ENCODE data around the gene RASSF7.

DNA sequence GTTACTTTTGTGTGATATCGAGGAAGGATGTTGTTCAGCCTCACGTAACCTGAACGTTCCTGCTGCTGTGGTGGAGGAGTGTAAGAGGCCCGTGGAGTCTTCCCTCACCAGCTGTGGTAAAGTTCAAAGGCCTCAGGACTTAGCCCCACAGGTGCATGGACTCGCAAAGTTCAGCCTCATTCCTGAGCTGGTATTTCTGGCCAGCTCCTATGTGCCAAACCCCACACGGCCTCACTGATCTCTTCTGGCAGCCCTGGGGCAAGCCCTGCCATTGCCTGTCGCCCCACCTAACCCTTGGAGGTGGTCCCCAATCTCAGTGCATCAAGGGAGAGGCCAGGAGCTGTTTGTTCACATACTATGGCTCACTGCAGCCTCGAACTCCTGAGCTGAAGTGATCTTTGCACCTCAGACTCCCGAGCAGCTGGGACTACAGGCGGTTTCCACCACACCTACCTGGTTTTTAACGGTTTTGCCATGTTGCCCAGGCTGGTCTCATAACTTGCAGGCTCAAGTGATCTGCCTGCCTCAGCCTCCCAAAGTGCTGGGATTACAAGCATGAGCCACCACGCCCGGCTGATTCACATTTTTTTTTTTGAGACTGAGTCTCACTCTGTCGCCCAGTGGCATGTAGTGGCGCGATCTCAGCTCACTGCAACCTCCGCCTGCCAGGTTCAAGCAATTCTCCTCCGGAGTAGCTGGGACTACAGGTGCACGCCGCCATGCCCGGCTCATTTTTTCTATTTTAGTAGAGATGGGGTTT lies 17.7 kb downstream of the RASSF7 start:
- TF ChIP-seq, protein P1, sequence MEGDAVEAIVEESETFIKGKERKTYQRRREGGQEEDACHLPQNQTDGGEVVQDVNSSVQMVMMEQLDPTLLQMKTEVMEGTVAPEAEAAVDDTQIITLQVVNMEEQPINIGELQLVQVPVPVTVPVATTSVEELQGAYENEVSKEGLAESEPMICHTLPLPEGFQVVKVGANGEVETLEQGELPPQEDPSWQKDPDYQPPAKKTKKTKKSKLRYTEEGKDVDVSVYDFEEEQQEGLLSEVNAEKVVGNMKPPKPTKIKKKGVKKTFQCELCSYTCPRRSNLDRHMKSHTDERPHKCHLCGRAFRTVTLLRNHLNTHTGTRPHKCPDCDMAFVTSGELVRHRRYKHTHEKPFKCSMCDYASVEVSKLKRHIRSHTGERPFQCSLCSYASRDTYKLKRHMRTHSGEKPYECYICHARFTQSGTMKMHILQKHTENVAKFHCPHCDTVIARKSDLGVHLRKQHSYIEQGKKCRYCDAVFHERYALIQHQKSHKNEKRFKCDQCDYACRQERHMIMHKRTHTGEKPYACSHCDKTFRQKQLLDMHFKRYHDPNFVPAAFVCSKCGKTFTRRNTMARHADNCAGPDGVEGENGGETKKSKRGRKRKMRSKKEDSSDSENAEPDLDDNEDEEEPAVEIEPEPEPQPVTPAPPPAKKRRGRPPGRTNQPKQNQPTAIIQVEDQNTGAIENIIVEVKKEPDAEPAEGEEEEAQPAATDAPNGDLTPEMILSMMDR (IDR thresholded peaks at IDR 0.05) = no peak
- no peak for TF ChIP-seq POLR2A (IDR thresholded peaks at IDR 0.05)

All from lower leg skin (tissue), 3 donors.